Measurements from ENCODE around the gene ARL15.

Gene ARL15

DNA sequence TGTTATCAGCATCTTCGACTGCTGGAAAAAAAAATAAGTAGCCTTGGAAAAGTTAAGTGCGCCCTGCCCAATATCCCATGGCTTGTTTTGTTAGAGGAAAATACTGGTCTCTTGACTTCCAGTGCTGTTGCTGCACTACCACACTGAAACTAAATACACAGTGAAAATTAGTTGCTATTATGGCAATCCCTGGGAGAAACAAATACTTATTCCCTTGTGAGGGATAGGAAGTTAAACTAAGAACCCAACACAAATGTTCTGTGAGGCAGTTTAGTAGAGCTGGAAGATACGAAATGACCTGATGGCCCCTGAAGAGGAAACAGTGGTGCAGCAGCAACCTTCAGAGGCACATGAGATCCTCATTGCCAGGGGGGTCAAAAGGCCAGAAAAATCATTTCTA lies 164.0 kb downstream of the ARL15 start:
- DNase-seq (no peak), ATAC-seq (ENCODE audit: insufficient read depth, low read depth) (no peak)
- Histone ChIP-seq H3K4me3 (ENCODE audit: low read depth in 1 of 2, low read length in 2 of 2) (no peak overlapping the region), H3K79me2 (ENCODE audit: insufficient read depth, low read length) (no peaks in the 10 kb centered on the region), H4K20me1 (ENCODE audit: insufficient read depth, low read length) (no peaks in the 10 kb centered on the region), H3K27me3 (ENCODE audit: insufficient read depth, low read length, poor library complexity) (no peaks in the 10 kb centered on the region), H3K9ac (ENCODE audit: low read depth, low read length) (no peak overlapping the region), H3K4me1 (ENCODE audit: insufficient read depth, low read length) (no peaks in the 10 kb centered on the region), H3K9me3 (ENCODE audit: insufficient read depth, low read length, severe bottlenecking) (no peaks in the 10 kb centered on the region), H3K36me3 (ENCODE audit: insufficient read depth, low read length) (no peaks in the 10 kb centered on the region), H2AFZ (ENCODE audit: low read depth, low read length) (no peak overlapping the region), H3K27ac (ENCODE audit: low read length) (no peak overlapping the region), H3K4me2 (ENCODE audit: insufficient read depth, low read length) (no peak overlapping the region)
- TF ChIP-seq, protein P1, sequence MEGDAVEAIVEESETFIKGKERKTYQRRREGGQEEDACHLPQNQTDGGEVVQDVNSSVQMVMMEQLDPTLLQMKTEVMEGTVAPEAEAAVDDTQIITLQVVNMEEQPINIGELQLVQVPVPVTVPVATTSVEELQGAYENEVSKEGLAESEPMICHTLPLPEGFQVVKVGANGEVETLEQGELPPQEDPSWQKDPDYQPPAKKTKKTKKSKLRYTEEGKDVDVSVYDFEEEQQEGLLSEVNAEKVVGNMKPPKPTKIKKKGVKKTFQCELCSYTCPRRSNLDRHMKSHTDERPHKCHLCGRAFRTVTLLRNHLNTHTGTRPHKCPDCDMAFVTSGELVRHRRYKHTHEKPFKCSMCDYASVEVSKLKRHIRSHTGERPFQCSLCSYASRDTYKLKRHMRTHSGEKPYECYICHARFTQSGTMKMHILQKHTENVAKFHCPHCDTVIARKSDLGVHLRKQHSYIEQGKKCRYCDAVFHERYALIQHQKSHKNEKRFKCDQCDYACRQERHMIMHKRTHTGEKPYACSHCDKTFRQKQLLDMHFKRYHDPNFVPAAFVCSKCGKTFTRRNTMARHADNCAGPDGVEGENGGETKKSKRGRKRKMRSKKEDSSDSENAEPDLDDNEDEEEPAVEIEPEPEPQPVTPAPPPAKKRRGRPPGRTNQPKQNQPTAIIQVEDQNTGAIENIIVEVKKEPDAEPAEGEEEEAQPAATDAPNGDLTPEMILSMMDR (IDR thresholded peaks at IDR 0.05; ENCODE audit: borderline replicate concordance, extremely low read depth, low read length, poor library complexity, severe bottlenecking), result no peak
- TF ChIP-seq EZH2 (IDR thresholded peaks at IDR 0.05; ENCODE audit: borderline replicate concordance, low read depth, low read length, severe bottlenecking), result no peak

DNA sequence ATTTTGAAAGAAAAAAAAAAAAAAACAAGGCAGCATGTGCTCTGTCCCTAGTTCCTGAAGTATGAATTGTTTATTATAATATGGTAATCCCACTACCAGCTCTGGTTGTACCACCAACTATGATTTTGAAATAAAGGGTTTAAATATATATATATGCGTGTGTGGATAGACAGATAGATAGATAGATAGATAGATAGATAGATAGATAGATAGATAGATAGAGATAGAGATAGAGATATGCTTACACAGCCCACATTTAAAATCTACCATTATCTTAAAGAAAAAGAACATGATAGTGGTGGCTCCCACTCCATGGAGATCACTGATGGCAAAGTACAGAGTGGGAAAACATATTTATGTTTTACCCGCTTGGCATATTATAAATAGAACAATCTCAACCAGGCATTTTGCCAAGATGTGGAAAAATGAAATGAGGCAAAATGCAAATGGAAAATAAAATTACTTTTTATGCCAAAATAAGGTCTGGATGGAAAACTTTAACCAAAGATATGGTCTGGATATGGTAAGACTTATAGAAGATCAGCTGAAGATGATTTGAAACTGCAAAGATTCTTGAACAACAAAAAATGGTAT lies 170.0 kb downstream of the ARL15 start:
- Histone ChIP-seq H4K20me1 (ENCODE audit: insufficient read depth, low read length) (no peaks in the 10 kb centered on the region), H3K79me2 (ENCODE audit: insufficient read depth, low read length) (no peaks in the 10 kb centered on the region)

DNA sequence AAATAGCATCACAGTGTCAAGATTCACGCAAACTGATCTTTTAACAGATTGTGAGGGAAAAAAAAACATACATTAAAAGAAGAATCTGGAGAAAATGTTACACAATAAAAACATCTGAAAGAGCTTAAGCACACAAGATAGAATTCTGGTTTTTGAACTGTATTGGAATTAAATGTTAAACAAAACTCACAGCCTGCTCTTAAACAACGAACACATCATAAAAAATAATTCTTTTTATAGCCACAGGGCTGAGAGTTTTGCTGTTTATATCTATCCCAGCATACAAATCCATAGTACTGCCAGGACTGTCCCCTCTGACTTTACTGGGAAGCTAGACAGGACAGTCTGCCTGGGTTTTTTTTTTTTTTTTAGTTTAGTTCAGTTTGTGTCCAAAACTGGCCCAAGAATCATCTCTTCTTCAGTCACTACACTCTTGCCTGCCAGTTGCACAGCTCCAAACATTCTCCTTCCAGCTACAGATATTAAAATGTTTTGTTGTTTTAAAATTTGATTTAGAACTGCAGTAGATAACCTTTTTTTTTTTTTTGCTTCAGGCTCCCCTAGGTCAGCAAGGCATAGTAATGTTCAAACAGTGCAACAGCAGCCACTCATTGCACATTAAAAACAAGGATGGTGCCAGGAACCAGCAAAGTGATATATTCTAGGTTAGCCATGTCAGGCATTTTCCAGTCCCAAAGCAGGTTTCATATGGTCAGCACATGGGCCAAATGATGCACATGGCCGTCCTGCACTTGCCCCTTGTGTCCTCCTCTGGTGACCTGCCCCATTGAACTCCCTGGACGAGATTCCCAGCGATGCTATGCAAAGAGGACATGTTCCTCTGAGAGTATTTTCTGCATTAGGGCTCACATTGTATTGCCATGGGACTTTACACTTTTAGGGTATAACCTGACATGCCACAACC lies 173.6 kb downstream of the ARL15 start:
- Histone ChIP-seq H3K9ac (ENCODE audit: low read depth, low read length) (no peak overlapping the region), H3K79me2 (ENCODE audit: insufficient read depth, low read length) (no peaks in the 10 kb centered on the region), H3K27ac (ENCODE audit: low read length) (no peak overlapping the region), H2AFZ (ENCODE audit: low read depth, low read length) (no peak overlapping the region), H3K27me3 (ENCODE audit: insufficient read depth, low read length, poor library complexity) (no peaks in the 10 kb centered on the region), H4K20me1 (ENCODE audit: insufficient read depth, low read length) (no peaks in the 10 kb centered on the region), H3K4me2 (ENCODE audit: insufficient read depth, low read length) (no peak overlapping the region), H3K36me3 (ENCODE audit: insufficient read depth, low read length) (no peaks in the 10 kb centered on the region), H3K4me3 (ENCODE audit: low read depth in 1 of 2, low read length in 2 of 2) (no peak overlapping the region), H3K9me3 (ENCODE audit: insufficient read depth, low read length, severe bottlenecking) (no peaks in the 10 kb centered on the region), H3K4me1 (ENCODE audit: insufficient read depth, low read length) (no peaks in the 10 kb centered on the region)
- ATAC-seq (ENCODE audit: insufficient read depth, low read depth) (no peak), DNase-seq (no peak)
- TF ChIP-seq EZH2 (IDR thresholded peaks at IDR 0.05; ENCODE audit: borderline replicate concordance, low read depth, low read length, severe bottlenecking), result no peak
- TF ChIP-seq, protein P1 (IDR thresholded peaks at IDR 0.05; ENCODE audit: borderline replicate concordance, extremely low read depth, low read length, poor library complexity, severe bottlenecking), result no peak

More for the DNA sequence above, 170.0 kb downstream of the ARL15 start:
- no peak for ATAC-seq (ENCODE audit: insufficient read depth, low read depth)
- Histone ChIP-seq H3K4me1 (ENCODE audit: insufficient read depth, low read length) (no peaks in the 10 kb centered on the region), H3K36me3 (ENCODE audit: insufficient read depth, low read length) (no peaks in the 10 kb centered on the region), H3K4me2 (ENCODE audit: insufficient read depth, low read length) (no peak overlapping the region), H3K27me3 (ENCODE audit: insufficient read depth, low read length, poor library complexity) (no peaks in the 10 kb centered on the region), H3K4me3 (ENCODE audit: low read depth in 1 of 2, low read length in 2 of 2) (no peak overlapping the region), H3K27ac (ENCODE audit: low read length) (no peak overlapping the region), H3K9ac (ENCODE audit: low read depth, low read length) (no peak overlapping the region), H2AFZ (ENCODE audit: low read depth, low read length) (no peak overlapping the region), H3K9me3 (ENCODE audit: insufficient read depth, low read length, severe bottlenecking) (no peaks in the 10 kb centered on the region)
- TF ChIP-seq, protein P1 (IDR thresholded peaks at IDR 0.05; ENCODE audit: borderline replicate concordance, extremely low read depth, low read length, poor library complexity, severe bottlenecking), result no peak
- no peak for TF ChIP-seq EZH2 (IDR thresholded peaks at IDR 0.05; ENCODE audit: borderline replicate concordance, low read depth, low read length, severe bottlenecking)
- no peak for DNase-seq
